ENCODE results near the gene TAF3.

DNA sequence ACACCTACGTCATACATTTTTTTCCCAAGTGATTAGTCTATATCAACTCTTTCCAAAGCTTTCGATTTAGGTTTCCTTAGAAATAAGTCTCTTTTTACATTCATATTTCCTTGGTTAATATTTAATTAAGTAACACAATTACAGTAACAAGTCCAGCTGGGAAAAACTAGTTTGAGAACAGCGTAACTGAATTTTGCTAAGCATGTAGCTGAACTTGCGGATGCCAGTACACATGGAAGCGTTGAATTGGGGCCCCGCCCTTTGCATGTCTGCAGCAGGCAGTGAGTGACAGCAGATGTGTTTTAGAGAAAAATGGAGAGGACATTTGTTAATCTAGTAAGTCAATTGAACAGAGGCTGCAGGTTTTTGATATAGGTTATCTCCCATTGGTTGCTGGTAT, 72.5 kb downstream of the TAF3 start:
- TF ChIP-seq, protein P1, sequence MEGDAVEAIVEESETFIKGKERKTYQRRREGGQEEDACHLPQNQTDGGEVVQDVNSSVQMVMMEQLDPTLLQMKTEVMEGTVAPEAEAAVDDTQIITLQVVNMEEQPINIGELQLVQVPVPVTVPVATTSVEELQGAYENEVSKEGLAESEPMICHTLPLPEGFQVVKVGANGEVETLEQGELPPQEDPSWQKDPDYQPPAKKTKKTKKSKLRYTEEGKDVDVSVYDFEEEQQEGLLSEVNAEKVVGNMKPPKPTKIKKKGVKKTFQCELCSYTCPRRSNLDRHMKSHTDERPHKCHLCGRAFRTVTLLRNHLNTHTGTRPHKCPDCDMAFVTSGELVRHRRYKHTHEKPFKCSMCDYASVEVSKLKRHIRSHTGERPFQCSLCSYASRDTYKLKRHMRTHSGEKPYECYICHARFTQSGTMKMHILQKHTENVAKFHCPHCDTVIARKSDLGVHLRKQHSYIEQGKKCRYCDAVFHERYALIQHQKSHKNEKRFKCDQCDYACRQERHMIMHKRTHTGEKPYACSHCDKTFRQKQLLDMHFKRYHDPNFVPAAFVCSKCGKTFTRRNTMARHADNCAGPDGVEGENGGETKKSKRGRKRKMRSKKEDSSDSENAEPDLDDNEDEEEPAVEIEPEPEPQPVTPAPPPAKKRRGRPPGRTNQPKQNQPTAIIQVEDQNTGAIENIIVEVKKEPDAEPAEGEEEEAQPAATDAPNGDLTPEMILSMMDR (IDR thresholded peaks at IDR 0.05) = no peak
- no peak for TF ChIP-seq POLR2A (IDR thresholded peaks at IDR 0.05)
